HG03064 (cell line): ENCODE data around the gene PLXDC2.

Source experiments
- ATAC-seq: cut with Tn5 transposase; IDR thresholded peaks from one replicate; pipeline ENCODE4 v1.9.1; 2021; ENCODE audit warnings: low read depth; ENCODE audit not compliant: unreplicated experiment

PLXDC2 gene

GRCh38 chr10:20298417-20298816, 482.2 kb downstream of the PLXDC2 start:
- ATAC-seq: no peak

GRCh38 chr10:20299034-20299736, 483.0 kb downstream of the PLXDC2 start:
- ATAC-seq: no peak

- no peak for ATAC-seq
Observed at GRCh38 chr10:20300735-20301134, 484.5 kb downstream of the PLXDC2 start.

GRCh38 chr10:20302033-20302432, 485.8 kb downstream of the PLXDC2 start:
- no peak for ATAC-seq

- no peak for ATAC-seq
Observed at GRCh38 chr10:20303453-20304152, 487.4 kb downstream of the PLXDC2 start.

GRCh38 chr10:20313665-20314064, 497.4 kb downstream of the PLXDC2 start:
- ATAC-seq: no peak

- no peak for ATAC-seq
Observed at GRCh38 chr10:20314431-20314830, 498.2 kb downstream of the PLXDC2 start.

- no peak for ATAC-seq
Observed at GRCh38 chr10:20327954-20328353, 511.7 kb downstream of the PLXDC2 start.

- no peak for ATAC-seq
Observed at GRCh38 chr10:20330246-20330645, 514.0 kb downstream of the PLXDC2 start.

- ATAC-seq: no peak
Observed at GRCh38 chr10:20334559-20334958, 518.3 kb downstream of the PLXDC2 start.
